Eye (tissue), 1 donor: ENCODE results near the gene TM9SF3.
A peak's percentile ranks its signal among the peaks of the same experiment; 100 is the strongest.
"Not testable (repeated sequence)": the region's sequence is repeated elsewhere in the genome, so short reads cannot be mapped to it uniquely, and the experiment has no call there.

ENCODE experiments used
- DNase-seq: peaks from one replicate; pipeline ENCODE4 v3.0.0-alpha.2; 2015

Gene TM9SF3

GRCh38 chr10:96565774-96566173, 21.0 kb downstream of the TM9SF3 start:
- DNase-seq, result no peak

GRCh38 chr10:96560966-96561887, 25.6 kb downstream of the TM9SF3 start:
- DNase-seq, result no peak

DNA sequence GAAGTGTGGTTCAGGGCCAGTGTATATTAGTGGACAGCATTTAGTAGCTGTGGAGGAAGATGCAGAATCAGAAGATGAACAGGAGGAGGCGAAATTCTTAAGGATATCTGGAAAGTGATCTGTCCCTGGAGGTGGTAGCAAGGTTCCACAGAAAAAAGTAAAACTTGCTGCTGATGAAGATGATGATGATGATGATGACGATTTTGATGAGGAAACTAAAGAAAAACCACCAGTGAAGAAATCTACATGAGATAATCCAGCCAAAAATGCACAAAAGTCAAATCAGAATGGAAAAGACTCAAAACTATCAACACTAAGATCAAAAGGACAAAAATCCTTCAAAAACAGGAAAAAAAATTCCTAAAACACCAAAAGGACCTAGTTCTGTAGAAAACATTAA, 26.3 kb downstream of the TM9SF3 start:
- no peak for DNase-seq

- peak; percentile 20 for DNase-seq
Observed at GRCh38 chr10:96556003-96556402, 30.8 kb downstream of the TM9SF3 start.

GRCh38 chr10:96555330-96555729, 31.5 kb downstream of the TM9SF3 start:
- no peak for DNase-seq

- no peak for DNase-seq
Observed at GRCh38 chr10:96548589-96548988, 38.2 kb downstream of the TM9SF3 start.

- DNase-seq, result not testable (repeated sequence)
Observed at GRCh38 chr10:96545558-96545957, 41.3 kb downstream of the TM9SF3 start.

DNA sequence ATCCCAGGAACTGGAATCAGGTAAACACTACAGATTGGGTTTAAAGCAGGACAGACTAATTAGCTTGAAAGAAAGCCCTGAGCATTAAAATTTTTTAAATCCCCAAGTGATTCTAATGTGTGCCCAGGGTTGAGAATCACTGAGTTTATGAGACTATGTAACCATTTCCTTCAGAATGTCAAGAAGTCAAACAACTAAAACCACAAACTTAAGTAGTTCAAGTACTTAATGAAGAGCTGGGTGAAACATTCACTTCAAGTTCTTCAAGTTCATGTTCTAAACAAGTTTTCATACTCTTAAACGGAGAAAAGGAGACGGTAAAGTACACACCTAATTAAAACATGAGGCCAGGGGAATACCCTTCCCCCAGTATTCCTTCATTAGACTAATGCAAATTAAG, 44.9 kb downstream of the TM9SF3 start:
- no peak for DNase-seq

GRCh38 chr10:96540240-96540639, 46.6 kb downstream of the TM9SF3 start:
- DNase-seq, result no peak

DNA sequence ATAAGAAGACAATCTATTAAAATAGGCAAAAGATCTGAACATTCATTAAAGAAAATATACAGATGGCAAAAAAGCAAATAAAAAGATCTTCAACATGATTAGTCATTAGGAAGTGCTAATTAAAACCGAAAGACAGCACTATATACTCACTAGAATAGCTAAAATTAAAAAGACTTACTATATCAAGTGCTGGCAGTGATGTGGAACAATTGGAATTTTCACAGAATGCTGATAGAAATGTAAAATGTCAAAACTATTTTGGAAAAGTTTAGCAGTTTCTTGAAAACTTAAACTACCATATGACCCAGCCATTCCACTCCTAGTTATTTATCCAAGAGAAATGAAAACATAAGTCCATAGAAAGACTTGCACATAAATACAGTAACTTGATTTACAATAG, 48.1 kb downstream of the TM9SF3 start:
- no peak for DNase-seq

DNA sequence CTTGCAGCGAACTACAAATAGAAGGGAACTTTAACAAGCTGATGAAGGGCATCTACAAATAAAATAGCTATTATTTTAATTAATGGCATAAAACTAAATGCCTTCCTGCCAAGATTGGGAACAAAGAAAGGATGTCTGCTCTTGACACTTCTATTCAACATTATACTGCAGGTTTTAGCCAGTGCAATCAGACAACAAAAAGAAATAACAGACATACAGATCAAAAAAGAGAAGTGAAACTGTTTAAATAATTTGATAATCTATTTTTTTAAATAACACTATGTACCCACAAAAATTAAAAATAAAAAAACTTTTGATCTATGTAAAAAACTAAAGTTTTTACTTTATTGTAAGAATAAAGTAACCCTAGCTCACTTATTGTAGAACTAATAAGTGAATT, 50.7 kb downstream of the TM9SF3 start:
- DNase-seq, result no peak

DNA sequence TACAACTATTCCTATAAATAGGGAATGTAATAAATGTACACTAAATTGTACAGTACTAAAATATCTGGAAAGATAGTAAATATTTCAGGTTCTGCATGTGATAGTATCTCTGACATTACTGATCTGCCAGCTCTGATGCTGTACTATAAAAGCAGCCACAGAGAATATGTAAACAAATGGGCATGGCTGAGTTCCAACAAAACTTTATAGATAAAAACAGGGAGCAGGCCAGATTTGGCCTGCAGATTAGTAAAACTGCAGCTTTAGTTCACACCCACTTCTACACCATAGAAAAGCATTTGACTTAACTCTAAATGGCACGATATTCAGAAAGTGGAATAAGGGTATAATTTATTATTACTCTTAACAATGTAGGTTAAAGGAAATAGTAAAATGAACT, 54.3 kb downstream of the TM9SF3 start:
- DNase-seq, result no peak

DNA sequence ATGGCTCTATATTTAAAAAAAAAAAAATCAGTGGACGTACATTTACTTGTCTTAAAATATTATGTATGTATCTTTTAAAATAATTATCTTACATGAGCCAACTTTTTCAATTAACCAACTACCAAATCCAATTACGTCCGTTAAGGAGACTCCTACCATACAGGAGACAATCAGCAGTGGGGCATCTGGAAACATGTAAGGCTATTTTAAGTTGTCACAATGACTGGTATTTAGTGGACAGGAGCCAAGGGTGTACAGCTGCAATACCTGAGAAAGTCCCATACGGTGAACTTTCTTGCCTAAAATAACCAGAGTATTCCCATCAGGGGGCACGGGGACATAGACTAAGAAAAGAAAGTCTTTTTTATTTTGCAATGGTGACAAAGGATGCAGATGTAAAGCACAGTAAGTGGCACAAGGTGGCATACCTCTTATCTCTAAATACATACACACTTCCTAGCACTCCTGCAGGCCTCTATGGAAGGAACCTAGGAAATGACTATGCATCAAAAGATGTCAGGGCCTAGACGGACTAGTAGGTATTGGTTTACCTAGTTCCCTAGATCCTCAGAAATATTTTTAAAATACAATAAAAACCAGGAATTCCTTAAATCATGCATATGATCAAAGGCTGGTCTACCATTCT, 57.1 kb downstream of the TM9SF3 start:
- DNase-seq, result no peak

DNA sequence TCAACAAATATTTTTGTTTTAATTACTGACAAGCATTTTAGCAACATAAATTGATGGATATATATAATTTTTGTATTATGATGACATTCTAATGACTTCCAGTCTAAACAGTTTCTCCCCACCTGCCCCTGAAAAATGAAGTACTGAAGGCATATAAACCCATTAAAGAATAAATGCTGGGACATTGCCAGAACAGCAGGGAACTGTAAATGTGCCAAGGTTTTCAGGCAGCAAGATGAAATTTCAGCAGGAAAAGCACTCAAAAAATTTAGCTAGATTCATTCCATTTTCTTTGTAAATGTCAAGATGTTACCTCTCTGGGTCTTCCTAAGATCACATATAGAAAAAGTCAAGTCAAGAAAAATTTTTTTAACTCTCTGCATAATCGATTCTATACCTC, 62.1 kb downstream of the TM9SF3 start:
- DNase-seq, result no peak

GRCh38 chr10:96517284-96517683, 69.5 kb downstream of the TM9SF3 start:
- DNase-seq, result no peak

GRCh38 chr10:96516337-96516736, 70.5 kb downstream of the TM9SF3 start:
- DNase-seq, result no peak

DNA sequence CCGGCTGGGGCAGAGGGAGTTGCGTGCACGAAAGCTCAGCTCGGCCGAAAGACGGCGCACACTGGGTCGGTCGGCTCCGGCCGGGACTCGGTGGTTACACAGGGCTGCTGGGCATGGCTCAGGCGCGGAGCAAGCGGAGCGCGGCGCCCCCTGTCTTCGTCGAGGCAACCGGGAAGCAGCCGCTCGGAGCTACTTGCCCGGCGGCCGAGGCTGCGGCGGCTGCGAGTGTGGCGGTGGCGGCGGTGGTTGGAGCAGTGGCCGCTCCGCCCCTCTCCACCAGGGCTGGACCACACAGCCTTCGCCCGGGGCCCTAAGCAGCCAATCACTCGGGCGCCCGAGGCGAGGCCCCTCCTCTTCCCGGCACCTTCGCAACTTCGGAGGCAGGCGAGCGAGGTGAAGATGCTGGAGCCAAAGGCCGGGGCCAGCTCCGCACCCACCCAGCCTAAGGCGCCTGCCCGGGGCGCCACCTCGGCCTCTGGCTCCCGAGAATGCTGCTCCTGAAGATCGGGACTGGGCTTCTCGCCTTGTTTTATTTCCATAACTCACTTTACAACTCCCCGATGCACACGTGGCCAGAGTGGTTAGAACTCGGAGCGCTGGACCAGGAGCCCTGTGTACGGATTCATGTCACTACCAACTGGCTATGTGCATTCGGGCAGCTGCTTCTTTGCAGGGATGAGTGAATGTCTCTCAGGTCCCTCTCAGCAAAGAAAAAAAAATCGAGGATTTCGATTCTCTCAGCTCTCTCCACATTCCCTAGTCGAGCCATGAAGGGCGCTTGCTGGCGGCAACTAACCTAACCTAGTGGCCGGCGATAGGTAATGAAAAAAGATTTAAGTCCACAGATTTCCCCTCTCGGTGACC, 72.9 kb downstream of the TM9SF3 start, which contains the start of gene TLL2:
Gene TLL2 (minus strand): TSS at position 229 of the 864 bp plus-strand sequence. CDS start 241 bp downstream, outside the sequence.
- DNase-seq, result peak; percentile 93

DNA sequence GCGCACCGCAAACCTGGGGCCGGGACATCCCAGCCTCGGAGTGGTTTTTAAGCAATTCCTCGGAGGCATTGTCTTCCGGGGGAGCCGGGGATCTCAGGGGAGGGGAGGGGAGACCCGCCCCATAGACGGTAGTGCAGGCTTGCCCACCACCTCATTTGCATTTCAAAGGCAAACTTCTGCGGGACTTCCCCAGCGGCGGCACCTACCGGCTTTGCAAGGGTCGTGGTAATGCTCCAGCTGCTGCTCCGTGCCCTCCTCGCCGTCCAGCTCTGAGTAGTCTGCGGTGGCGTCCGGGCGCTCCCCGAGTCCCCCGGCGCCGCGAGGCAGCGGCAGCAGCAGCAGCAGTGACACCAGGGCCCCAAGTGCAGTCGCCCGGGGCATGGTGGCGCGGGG, 73.5 kb downstream of the TM9SF3 start:
- no peak for DNase-seq

DNA sequence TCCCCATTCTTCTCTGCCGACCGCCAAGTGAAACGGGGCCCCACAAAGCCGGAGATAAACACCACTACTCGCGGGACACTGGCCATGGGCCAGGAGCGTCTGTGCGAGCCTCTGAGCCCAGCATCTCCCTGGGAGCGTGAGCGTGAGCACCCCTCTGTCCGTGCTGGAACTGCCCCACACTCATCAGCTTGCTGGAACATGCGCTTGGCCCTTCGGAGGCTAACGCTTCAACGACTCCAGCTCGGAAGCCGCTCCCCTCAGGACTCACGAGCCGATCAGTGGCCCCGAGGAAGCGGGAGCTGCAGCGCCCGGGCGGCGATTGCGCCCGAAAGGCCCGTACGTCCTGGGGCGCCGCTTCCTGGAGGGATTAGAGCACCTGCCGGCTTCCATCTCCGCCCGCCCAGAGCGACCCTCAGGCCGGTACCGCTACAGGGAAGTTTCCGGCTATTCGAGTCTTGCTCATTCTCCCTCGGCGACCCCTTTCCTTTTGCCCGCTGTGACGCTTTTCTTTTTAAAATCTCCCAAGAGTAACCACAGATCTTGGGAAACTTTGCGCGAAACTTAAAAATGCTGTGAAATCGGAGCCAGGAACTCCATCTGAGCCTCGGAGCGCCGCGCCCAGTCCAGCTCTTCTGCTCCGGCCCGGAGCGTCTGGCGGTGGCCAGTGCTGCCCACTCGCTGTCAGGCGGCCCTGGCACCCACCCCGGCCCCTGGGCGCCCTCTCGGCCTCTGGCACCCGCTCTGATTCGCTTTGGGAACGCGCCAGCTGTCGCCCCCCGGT, 74.1 kb downstream of the TM9SF3 start:
- peak; percentile 70 for DNase-seq

DNA sequence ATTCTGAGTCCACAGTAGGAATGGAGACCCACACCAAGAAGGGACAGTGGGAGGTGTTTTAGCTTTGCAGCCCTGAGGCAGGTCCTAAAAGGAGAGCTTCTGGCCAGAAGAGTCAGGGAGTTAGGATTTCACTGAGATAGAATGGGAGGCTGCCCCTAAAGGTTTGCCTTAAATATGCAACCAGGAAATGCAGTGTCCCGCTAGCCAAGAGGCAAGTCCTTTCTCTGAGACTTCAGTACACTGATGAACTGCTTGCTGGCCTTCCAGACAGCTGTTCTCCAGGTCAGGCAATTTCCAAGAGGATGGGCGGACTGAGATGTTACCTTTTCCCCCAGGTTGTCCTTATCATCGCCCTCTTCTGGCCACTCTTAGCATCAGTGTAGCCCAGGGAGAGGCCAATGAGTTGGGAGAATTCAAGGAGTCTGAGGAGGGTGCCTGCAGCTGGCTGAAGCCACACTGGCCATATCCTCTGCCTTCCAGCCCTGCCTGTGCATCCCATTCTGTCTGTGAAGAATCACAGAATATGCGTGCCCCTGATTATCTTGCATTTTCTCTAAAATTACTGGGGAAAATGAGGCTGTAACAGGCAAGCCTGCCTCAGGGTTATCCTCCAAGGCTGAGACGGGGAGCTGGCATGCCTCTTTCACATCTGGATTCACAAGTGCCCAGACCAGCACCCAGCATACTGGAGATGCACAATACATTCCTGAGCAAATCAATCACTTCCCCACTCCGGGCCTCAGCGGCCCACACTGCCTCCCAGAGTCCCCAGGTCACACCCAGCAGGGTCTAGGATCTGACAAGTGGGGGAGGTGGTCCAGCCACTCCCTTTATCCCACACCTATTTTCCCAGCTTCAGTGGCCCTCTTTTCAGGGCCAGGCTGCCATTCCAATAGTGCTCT, 75.5 kb downstream of the TM9SF3 start:
- peak; percentile 54 for DNase-seq

DNA sequence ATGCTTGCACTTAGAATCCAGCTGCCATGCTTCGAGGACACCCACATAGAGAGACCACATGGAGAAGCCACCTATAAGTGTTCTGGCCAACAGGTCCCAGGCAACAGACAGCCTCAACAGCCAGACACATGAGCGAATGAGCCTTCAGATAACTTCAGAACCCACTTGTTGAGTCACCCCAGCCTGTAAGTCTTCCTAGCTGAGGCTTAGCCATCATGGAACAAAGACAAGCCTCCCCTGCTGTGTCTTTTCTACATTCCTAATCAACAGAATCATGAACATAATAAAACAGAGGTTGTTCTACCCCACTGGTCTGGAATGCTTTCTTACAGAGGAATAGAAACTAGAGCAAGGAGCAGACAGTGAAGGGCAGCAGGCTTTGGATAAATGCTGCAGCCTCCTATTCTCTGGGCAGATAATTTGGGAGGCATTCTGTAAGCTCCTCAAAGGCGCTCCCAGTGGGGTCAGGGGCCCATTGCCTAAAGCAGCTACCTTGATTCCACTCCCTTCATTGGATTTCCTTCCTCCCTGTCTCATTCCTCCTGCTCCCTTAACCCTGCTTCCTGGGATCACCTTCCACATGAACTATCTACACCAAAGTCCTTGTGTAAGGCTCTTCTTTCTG, 77.7 kb downstream of the TM9SF3 start:
- peak; percentile 14 for DNase-seq
